Measurements from ENCODE around the gene DENND6B.

DENND6B gene

GRCh38 chr22:50348058-50348457, 21.2 kb upstream of the DENND6B start:
- Histone ChIP-seq H3K9me3 (ENCODE audit: low read length) (no peaks in the 10 kb centered on the region), H4K20me1 (ENCODE audit: insufficient read depth, low read length) (no peaks in the 10 kb centered on the region), H3K36me3 (ENCODE audit: insufficient read depth, low read length) (peaks cover 32% of the 10 kb centered on the region), H2AFZ (ENCODE audit: low read length) (no peak overlapping the region), H3K4me3 (ENCODE audit: low read depth, low read length, poor library complexity, severe bottlenecking) (no peak overlapping the region), H3K9me2 (ENCODE audit: low read depth, low read length) (no peaks in the 10 kb centered on the region), H3K27me3 (ENCODE audit: insufficient read depth, low read length) (no peaks in the 10 kb centered on the region), H3K4me2 (ENCODE audit: low read length) (no peak overlapping the region), H3F3A (ENCODE audit: insufficient read depth, low read length) (no peaks in the 10 kb centered on the region), H3K27ac (ENCODE audit: low read depth, low read length, poor library complexity, severe bottlenecking) (no peak overlapping the region), H3K79me2 (ENCODE audit: insufficient read depth, low read length) (peaks cover 25% of the 10 kb centered on the region), H3K4me1 (ENCODE audit: insufficient read depth, low read length, severe bottlenecking) (peaks cover 7% of the 10 kb centered on the region), H3K9ac (ENCODE audit: low read length) (no peak overlapping the region)
- no peak for TF ChIP-seq CTCF (IDR thresholded peaks at IDR 0.05; ENCODE audit: low read length)
- TF ChIP-seq EZH2 (IDR thresholded peaks at IDR 0.05; ENCODE audit: borderline replicate concordance, low read length), result no peak

- H3K4me1 ChIP-seq (ENCODE audit: insufficient read depth, low read length, severe bottlenecking), result peaks cover 16% of the 10 kb centered on the region
- peak overlapping the region; percentile 27; the same call in 1 of the 2 replicates for H3K4me2 ChIP-seq (ENCODE audit: low read length)
- H3K9me3 ChIP-seq (ENCODE audit: low read length), result no peaks in the 10 kb centered on the region
- peaks cover 23% of the 10 kb centered on the region for H3K36me3 ChIP-seq (ENCODE audit: insufficient read depth, low read length)
- 0 out of 2 replicates have a peak, but pooled peaks cover 2% of the 10 kb centered on the region for H3F3A ChIP-seq (ENCODE audit: insufficient read depth, low read length)
- peaks cover 25% of the 10 kb centered on the region for H3K79me2 ChIP-seq (ENCODE audit: insufficient read depth, low read length)
- no peaks in the 10 kb centered on the region for H3K27me3 ChIP-seq (ENCODE audit: insufficient read depth, low read length)
- no peaks in the 10 kb centered on the region for H4K20me1 ChIP-seq (ENCODE audit: insufficient read depth, low read length)
- no peak overlapping the region for H3K27ac ChIP-seq (ENCODE audit: low read depth, low read length, poor library complexity, severe bottlenecking)
- no peak overlapping the region for H3K4me3 ChIP-seq (ENCODE audit: low read depth, low read length, poor library complexity, severe bottlenecking)
- no peak overlapping the region for H3K9ac ChIP-seq (ENCODE audit: low read length)
- H2AFZ ChIP-seq (ENCODE audit: low read length), result no peak overlapping the region
- TF ChIP-seq CTCF (IDR thresholded peaks at IDR 0.05; ENCODE audit: low read length), result no peak
- no peak for TF ChIP-seq EZH2 (IDR thresholded peaks at IDR 0.05; ENCODE audit: borderline replicate concordance, low read length)
- no peaks in the 10 kb centered on the region for H3K9me2 ChIP-seq (ENCODE audit: low read depth, low read length)
Observed at GRCh38 chr22:50347157-50347556, 20.3 kb upstream of the DENND6B start.

- Histone ChIP-seq H3K79me2 (ENCODE audit: insufficient read depth, low read length) (peaks cover 25% of the 10 kb centered on the region), H2AFZ (ENCODE audit: low read length) (no peak overlapping the region), H3K36me3 (ENCODE audit: insufficient read depth, low read length) (peaks cover 21% of the 10 kb centered on the region), H3K4me3 (ENCODE audit: low read depth, low read length, poor library complexity, severe bottlenecking) (no peak overlapping the region), H3K4me2 (ENCODE audit: low read length) (peak overlapping the region; percentile 27; the same call in 1 of the 2 replicates), H4K20me1 (ENCODE audit: insufficient read depth, low read length) (no peaks in the 10 kb centered on the region), H3K27ac (ENCODE audit: low read depth, low read length, poor library complexity, severe bottlenecking) (no peak overlapping the region), H3K9me2 (ENCODE audit: low read depth, low read length) (no peaks in the 10 kb centered on the region), H3K4me1 (ENCODE audit: insufficient read depth, low read length, severe bottlenecking) (peaks cover 20% of the 10 kb centered on the region), H3F3A (ENCODE audit: insufficient read depth, low read length) (0 out of 2 replicates have a peak, but pooled peaks cover 2% of the 10 kb centered on the region), H3K9me3 (ENCODE audit: low read length) (no peaks in the 10 kb centered on the region), H3K9ac (ENCODE audit: low read length) (no peak overlapping the region), H3K27me3 (ENCODE audit: insufficient read depth, low read length) (no peaks in the 10 kb centered on the region)
- TF ChIP-seq EZH2 (IDR thresholded peaks at IDR 0.05; ENCODE audit: borderline replicate concordance, low read length) (no peak), CTCF (IDR thresholded peaks at IDR 0.05; ENCODE audit: low read length) (no peak)
Observed at GRCh38 chr22:50346470-50346869, 19.7 kb upstream of the DENND6B start.
